Epidermal melanocyte (primary cell): ENCODE results near the gene PFKFB3.

ENCODE experiments used
- DNase-seq: peaks from one replicate; pipeline ENCODE4 v3.0.0; 2011; ENCODE audit warnings: low spot score; ENCODE audit not compliant: insufficient read length

Gene PFKFB3

GRCh38 chr10:6220418-6221191 is 17.9 kb downstream of the PFKFB3 start:
- no peak for DNase-seq

DNA sequence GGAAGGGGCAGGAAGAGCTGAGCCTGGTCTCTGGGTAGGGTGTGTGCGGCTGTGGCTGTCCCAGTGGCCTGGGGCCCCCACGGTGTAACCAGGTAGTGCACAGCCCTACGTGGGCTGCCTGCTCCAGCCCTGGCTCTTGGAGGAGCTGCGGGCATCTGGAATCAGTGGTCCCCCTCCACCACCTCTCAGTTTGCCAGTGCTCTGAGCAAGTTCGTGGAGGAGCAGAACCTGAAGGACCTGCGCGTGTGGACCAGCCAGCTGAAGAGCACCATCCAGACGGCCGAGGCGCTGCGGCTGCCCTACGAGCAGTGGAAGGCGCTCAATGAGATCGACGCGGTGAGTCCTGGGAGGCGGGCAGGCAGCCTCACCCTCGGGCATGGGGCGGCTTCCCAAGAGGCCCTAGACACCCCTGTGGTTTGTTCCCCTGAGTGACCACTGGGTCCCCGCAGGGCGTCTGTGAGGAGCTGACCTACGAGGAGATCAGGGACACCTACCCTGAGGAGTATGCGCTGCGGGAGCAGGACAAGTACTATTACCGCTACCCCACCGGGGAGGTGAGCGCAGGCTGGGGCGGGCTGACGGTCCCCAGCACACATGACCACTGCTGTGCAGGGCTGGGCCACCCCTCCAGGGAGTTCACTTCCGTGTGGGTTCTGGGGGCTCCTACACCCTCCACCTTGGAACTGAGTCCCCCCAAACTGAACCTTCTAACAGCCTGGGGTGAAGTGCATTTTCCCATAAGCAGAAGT is 18.6 kb downstream of the PFKFB3 start:
- no peak for DNase-seq

- no peak for DNase-seq
Observed at GRCh38 chr10:6221971-6222751, 19.4 kb downstream of the PFKFB3 start.

GRCh38 chr10:6222755-6223154 is 20.0 kb downstream of the PFKFB3 start:
- DNase-seq = no peak

- DNase-seq = no peak
Observed at GRCh38 chr10:6223981-6224380, 21.2 kb downstream of the PFKFB3 start.

DNA sequence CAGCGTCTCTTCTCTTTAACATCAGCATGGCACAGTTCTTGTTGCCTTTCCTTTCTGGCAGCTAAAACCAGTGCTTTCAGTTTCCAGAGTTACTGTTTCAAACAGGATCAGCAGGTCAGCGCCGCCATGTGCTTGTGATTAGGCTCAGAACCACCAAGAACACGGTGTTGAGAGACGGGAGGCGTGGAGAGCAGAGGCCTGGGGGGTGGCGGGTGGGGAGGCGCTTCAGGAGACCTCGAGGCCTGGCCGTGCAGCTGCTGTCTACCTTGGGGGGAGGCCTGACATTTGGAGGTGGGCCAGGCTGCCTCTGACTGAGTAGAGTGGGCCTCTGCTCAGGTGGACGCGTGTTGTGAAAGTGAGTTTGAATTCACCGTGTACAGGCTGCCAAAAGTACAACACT is 22.0 kb downstream of the PFKFB3 start:
- DNase-seq = no peak

GRCh38 chr10:6225263-6225814 is 22.6 kb downstream of the PFKFB3 start:
- no peak for DNase-seq

GRCh38 chr10:6226216-6226615 is 23.5 kb downstream of the PFKFB3 start:
- no peak for DNase-seq

- DNase-seq = no peak
Observed at GRCh38 chr10:6227346-6227745, 24.6 kb downstream of the PFKFB3 start.

GRCh38 chr10:6228010-6228511 is 25.3 kb downstream of the PFKFB3 start:
- no peak for DNase-seq

DNA sequence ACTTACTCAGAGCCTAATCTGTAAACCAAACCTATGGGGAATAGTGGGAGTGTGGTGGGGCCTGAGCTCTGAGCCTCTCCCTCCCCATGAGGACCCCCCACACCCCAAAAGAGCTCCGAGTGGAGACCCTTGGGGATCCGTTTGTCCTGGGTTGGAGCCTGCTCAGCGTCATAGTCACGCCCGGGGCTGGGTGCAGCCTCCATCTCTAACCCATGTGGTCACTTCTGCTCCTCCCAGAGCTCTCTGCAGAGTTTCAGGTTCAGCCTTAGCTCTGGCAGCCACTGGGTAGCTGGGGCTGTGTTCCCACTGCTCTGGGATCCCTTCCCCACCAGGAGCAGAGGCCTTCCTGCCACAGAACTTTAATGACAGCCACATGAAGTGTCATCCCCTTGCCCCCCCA is 25.9 kb downstream of the PFKFB3 start:
- DNase-seq = no peak

- no peak for DNase-seq
Observed at GRCh38 chr10:6229290-6229689, 26.6 kb downstream of the PFKFB3 start.

DNA sequence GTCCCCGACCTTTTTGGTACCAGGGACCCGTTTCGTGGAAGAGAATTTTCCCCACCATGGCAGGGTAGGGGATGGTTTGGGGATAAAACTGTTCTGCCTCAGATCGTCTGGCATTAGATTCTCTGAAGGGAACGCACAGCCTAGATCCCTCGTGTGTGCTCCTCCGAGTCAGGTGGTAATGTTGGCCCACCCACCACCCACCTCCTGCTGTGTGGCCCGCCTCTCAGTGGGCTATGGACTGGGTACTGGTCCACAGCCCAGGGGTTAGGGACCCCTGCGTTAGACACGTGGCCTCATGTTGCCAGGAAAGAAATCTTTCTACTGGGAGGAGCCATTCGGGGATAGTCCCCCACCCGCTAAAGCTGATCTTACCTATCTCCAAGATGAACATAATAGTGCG is 27.0 kb downstream of the PFKFB3 start:
- no peak for DNase-seq

DNA sequence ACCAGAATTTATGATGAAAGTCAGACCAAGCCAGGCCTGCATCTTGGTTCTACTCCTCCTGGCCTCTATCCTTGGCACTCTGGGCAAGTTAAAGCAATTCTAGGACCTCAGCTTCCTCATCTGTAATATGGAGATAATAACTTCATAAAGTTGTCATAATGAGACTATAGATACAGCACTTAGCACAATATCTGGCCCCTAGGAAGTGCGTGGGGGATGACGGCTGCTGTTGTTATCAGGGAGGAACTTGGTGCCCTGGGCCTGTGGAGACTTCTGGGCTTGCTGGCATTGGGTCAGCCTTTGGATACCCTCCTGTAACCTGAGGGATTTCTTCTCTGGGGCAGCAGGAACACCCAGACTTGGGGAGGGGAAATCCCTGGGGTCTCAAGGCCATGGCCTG is 27.6 kb downstream of the PFKFB3 start:
- no peak for DNase-seq

- DNase-seq = no peak
Observed at GRCh38 chr10:6231146-6231545, 28.4 kb downstream of the PFKFB3 start.

DNA sequence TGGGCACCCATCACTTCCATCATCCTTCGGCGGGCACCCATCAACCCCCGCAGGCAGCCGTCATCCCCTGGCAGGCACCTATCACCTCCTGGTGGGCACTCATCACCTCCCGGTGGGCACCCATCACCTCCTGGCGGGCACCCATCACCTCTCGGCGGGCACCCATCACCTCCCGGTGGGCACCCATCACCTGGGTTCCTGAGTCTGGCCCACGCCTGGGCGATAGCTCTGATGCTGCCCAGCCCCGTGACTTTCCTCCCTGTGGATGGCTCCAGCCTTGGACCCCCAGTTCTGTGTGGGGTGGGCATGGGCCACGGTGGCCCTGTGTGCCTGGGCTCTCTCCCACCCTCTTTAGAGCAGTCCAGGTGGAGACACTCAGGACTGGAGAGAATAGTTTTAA is 29.0 kb downstream of the PFKFB3 start:
- no peak for DNase-seq

- no peak for DNase-seq
Observed at GRCh38 chr10:6232225-6232807, 29.6 kb downstream of the PFKFB3 start.

GRCh38 chr10:6232846-6233724 is 30.4 kb downstream of the PFKFB3 start:
- DNase-seq = no peak

DNA sequence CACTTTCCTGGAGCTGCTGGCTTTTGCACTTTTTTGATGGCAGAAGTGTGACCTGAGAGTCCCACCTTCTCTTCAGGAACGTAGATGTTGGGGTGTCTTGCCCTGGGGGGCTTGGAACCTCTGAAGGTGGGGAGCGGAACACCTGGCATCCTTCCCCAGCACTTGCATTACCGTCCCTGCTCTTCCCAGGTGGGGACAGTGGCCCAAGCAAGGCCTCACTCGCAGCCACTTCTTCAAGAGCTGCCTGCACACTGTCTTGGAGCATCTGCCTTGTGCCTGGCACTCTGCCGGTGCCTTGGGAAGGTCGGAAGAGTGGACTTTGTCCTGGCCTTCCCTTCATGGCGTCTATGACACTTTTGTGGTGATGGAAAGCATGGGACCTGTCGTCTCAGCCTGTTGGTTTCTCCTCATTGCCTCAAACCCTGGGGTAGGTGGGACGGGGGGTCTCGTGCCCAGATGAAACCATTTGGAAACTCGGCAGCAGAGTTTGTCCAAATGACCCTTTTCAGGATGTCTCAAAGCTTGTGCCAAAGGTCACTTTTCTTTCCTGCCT is 31.1 kb downstream of the PFKFB3 start:
- no peak for DNase-seq

- DNase-seq = no peak
Observed at GRCh38 chr10:6234371-6234770, 31.6 kb downstream of the PFKFB3 start.
